ENCODE measurements around the gene UGT1A9.
"Not testable (repeated sequence)": the region's sequence is repeated elsewhere in the genome, so short reads cannot be mapped to it uniquely, and the experiment has no call there.

The UGT1A9 gene

GRCh38 chr2:233650981-233651380 lies 20.7 kb upstream of the UGT1A9 start:
- no peak overlapping the region for H3K4me3 Mint-ChIP-seq
- no peak overlapping the region for H3K27ac Mint-ChIP-seq
- H3K4me1 Mint-ChIP-seq = no peaks in the 10 kb centered on the region
- no peak for TF ChIP-seq CTCF (IDR thresholded peaks at IDR 0.05)
- peaks cover 6% of the 10 kb centered on the region for H3K36me3 Mint-ChIP-seq (ENCODE audit: low read depth)
- H3K27me3 Mint-ChIP-seq (ENCODE audit: low read depth, poor library complexity) = peaks cover 4% of the 10 kb centered on the region
- H3K9me3 Mint-ChIP-seq = peaks cover 26% of the 10 kb centered on the region
- DNase-seq = no peak

- peaks cover 5% of the 10 kb centered on the region for H3K36me3 Mint-ChIP-seq (ENCODE audit: low read depth)
- no peak for DNase-seq
- peaks cover 5% of the 10 kb centered on the region for H3K27me3 Mint-ChIP-seq (ENCODE audit: low read depth, poor library complexity)
- no peaks in the 10 kb centered on the region for H3K4me1 Mint-ChIP-seq
- peaks cover 21% of the 10 kb centered on the region for H3K9me3 Mint-ChIP-seq
- TF ChIP-seq CTCF (IDR thresholded peaks at IDR 0.05) = no peak
- H3K4me3 Mint-ChIP-seq = no peak overlapping the region
- H3K27ac Mint-ChIP-seq = no peak overlapping the region
Measured at GRCh38 chr2:233651430-233651829, 20.3 kb upstream of the UGT1A9 start.

- H3K27ac Mint-ChIP-seq = no peak overlapping the region
- no peak for DNase-seq
- no peak for TF ChIP-seq CTCF (IDR thresholded peaks at IDR 0.05)
- H3K4me1 Mint-ChIP-seq = no peaks in the 10 kb centered on the region
- H3K27me3 Mint-ChIP-seq (ENCODE audit: low read depth, poor library complexity) = peaks cover 13% of the 10 kb centered on the region
- H3K4me3 Mint-ChIP-seq = no peak overlapping the region
- no peaks in the 10 kb centered on the region for H3K9me3 Mint-ChIP-seq
- no peaks in the 10 kb centered on the region for H3K36me3 Mint-ChIP-seq (ENCODE audit: low read depth)
Measured at GRCh38 chr2:233654501-233654900, 17.2 kb upstream of the UGT1A9 start.

GRCh38 chr2:233655043-233655442 lies 16.7 kb upstream of the UGT1A9 start:
- H3K4me3 Mint-ChIP-seq = no peak overlapping the region
- H3K9me3 Mint-ChIP-seq = no peaks in the 10 kb centered on the region
- H3K4me1 Mint-ChIP-seq = no peaks in the 10 kb centered on the region
- peaks cover 18% of the 10 kb centered on the region for H3K27me3 Mint-ChIP-seq (ENCODE audit: low read depth, poor library complexity)
- DNase-seq = no peak
- no peak for TF ChIP-seq CTCF (IDR thresholded peaks at IDR 0.05)
- H3K27ac Mint-ChIP-seq = no peak overlapping the region
- no peaks in the 10 kb centered on the region for H3K36me3 Mint-ChIP-seq (ENCODE audit: low read depth)

- not testable (repeated sequence) for H3K36me3 Mint-ChIP-seq (ENCODE audit: low read depth); H3K27ac Mint-ChIP-seq; H3K4me1 Mint-ChIP-seq; DNase-seq; H3K4me3 Mint-ChIP-seq; H3K9me3 Mint-ChIP-seq
- peaks cover 18% of the 10 kb centered on the region for H3K27me3 Mint-ChIP-seq (ENCODE audit: low read depth, poor library complexity)
Measured at GRCh38 chr2:233655943-233656342, 15.8 kb upstream of the UGT1A9 start.

GRCh38 chr2:233656443-233656842 lies 15.3 kb upstream of the UGT1A9 start:
- no peak for DNase-seq
- H3K9me3 Mint-ChIP-seq = no peaks in the 10 kb centered on the region
- no peaks in the 10 kb centered on the region for H3K4me1 Mint-ChIP-seq
- no peak for TF ChIP-seq CTCF (IDR thresholded peaks at IDR 0.05)
- H3K27ac Mint-ChIP-seq = no peak overlapping the region
- H3K4me3 Mint-ChIP-seq = no peak overlapping the region
- H3K27me3 Mint-ChIP-seq (ENCODE audit: low read depth, poor library complexity) = peaks cover 18% of the 10 kb centered on the region
- no peaks in the 10 kb centered on the region for H3K36me3 Mint-ChIP-seq (ENCODE audit: low read depth)
